Nephron (organoid): ENCODE data around the gene C11orf21.

Experiments used
- H3K27ac Mint-ChIP-seq, 3 experiments: 2 replicates each; pipeline ENCODE4 v1.8.0; 2020; ENCODE audit warnings: mixed read lengths in 3 of 3, mild to moderate bottlenecking in 2 of 3, moderate library complexity in 1 of 3
- H3K27me3 Mint-ChIP-seq: 2 replicates; pipeline ENCODE4 v1.8.0; 2021; ENCODE audit warnings: low read depth, mild to moderate bottlenecking, moderate library complexity, mixed read lengths
- H3K36me3 Mint-ChIP-seq: 2 replicates; pipeline ENCODE4 v1.8.0; 2020; ENCODE audit warnings: low read depth, mixed read lengths
- H3K4me1 Mint-ChIP-seq: 2 replicates; pipeline ENCODE4 v1.8.0; 2020; ENCODE audit warnings: mixed read lengths
- H3K4me3 Mint-ChIP-seq, 3 experiments: 2 replicates each; pipeline ENCODE4 v1.8.0; 2020; ENCODE audit warnings: mild to moderate bottlenecking in 3 of 3, mixed read lengths in 3 of 3, moderate library complexity in 2 of 3
- H3K9me3 Mint-ChIP-seq: 2 replicates; pipeline ENCODE4 v1.8.0; 2020; ENCODE audit warnings: mixed read lengths
- TF ChIP-seq, protein P1 (sequence below), 3 experiments: fragments of 200-600 bp; sonication (generic); IDR thresholded peaks; one replicate each; pipeline ENCODE4 v1.5.0; 2021; ENCODE audit warnings: antibody characterized with exemption in 3 of 3; ENCODE audit not compliant: unreplicated experiment in 3 of 3

C11orf21 gene

GRCh38 chr11:2314525-2315394 lies 13.0 kb upstream of the C11orf21 start:
- Mint-ChIP-seq H3K9me3 (peaks cover 3% of the 10 kb centered on the region), H3K27me3 (no peaks in the 10 kb centered on the region), H3K27ac (peak overlapping the region; percentile 86 to 97 (median 97)), H3K36me3 (no peaks in the 10 kb centered on the region), H3K4me3 (no peak overlapping the region), H3K4me1 (peaks cover 13% of the 10 kb centered on the region)
- TF ChIP-seq, protein P1, sequence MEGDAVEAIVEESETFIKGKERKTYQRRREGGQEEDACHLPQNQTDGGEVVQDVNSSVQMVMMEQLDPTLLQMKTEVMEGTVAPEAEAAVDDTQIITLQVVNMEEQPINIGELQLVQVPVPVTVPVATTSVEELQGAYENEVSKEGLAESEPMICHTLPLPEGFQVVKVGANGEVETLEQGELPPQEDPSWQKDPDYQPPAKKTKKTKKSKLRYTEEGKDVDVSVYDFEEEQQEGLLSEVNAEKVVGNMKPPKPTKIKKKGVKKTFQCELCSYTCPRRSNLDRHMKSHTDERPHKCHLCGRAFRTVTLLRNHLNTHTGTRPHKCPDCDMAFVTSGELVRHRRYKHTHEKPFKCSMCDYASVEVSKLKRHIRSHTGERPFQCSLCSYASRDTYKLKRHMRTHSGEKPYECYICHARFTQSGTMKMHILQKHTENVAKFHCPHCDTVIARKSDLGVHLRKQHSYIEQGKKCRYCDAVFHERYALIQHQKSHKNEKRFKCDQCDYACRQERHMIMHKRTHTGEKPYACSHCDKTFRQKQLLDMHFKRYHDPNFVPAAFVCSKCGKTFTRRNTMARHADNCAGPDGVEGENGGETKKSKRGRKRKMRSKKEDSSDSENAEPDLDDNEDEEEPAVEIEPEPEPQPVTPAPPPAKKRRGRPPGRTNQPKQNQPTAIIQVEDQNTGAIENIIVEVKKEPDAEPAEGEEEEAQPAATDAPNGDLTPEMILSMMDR (IDR thresholded peaks at IDR 0.05; ENCODE audit: unreplicated experiment in 3 of 3), result no peak

- Mint-ChIP-seq H3K4me1 (peaks cover 13% of the 10 kb centered on the region), H3K4me3 (no peak overlapping the region), H3K36me3 (no peaks in the 10 kb centered on the region), H3K27ac (peak overlapping the region in 2 of 3 experiments; percentile 97), H3K27me3 (no peaks in the 10 kb centered on the region), H3K9me3 (peaks cover 3% of the 10 kb centered on the region)
- TF ChIP-seq, protein P1 (IDR thresholded peaks at IDR 0.05; ENCODE audit: unreplicated experiment in 3 of 3), result no peak
These were observed 12.4 kb upstream of the C11orf21 start for GRCh38 chr11:2314136-2314524.

GRCh38 chr11:2313051-2313951 lies 11.6 kb upstream of the C11orf21 start:
- no peaks in the 10 kb centered on the region for H3K36me3 Mint-ChIP-seq
- TF ChIP-seq, protein P1 (IDR thresholded peaks at IDR 0.05; ENCODE audit: unreplicated experiment in 3 of 3), result no peak
- peaks cover 13% of the 10 kb centered on the region for H3K4me1 Mint-ChIP-seq
- peaks cover 3% of the 10 kb centered on the region for H3K9me3 Mint-ChIP-seq
- H3K27me3 Mint-ChIP-seq, result no peaks in the 10 kb centered on the region
- peak overlapping the region in 2 of 3 experiments; percentile 51 to 73 for H3K27ac Mint-ChIP-seq
- H3K4me3 Mint-ChIP-seq, result no peak overlapping the region

GRCh38 chr11:2312232-2313042 lies 10.7 kb upstream of the C11orf21 start:
- Mint-ChIP-seq H3K36me3 (no peaks in the 10 kb centered on the region), H3K4me3 (no peak overlapping the region), H3K27me3 (peaks cover 3% of the 10 kb centered on the region), H3K4me1 (peaks cover 17% of the 10 kb centered on the region), H3K27ac (peak overlapping the region in 2 of 3 experiments; percentile 71 to 80), H3K9me3 (no peaks in the 10 kb centered on the region)
- TF ChIP-seq, protein P1 (IDR thresholded peaks at IDR 0.05; ENCODE audit: unreplicated experiment in 3 of 3), result no peak

DNA sequence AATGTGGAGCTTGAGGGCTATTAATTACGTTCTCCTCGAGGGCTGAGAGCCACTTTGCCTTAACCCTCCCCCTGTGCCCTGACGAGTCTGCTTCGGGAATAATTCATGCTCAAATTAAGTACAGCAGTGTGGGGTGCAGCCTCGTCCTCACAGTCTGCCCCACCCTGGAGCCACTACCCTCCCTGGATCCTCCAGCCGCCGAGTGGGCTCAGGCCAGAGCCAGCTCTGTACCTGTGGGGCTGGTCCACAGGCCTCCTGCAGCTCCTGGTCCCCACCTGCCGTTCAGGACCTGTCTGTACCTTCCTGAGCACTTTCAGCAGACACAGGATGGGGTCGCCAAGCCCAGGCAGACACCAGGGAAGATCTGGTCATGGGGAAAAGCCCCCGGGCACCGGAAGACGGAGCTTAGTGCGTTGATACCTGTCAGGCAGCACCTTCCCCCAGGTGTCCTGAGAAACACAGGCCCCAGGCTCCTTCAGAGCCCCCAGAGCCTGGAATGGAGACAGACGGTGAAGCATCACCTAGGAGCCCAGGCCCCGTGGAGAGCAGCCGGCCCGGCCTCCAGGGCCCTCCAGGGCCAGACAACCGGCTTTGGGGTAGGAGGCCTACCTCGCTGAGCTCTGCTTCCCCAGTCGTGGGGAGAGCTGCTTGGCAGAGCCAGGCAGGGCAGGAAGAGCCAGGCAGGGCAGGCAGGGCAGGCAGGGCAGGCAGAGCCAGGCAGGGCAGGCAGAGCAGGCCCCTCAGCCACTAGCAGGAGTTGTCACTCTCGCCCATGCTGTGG lies 9.8 kb upstream of the C11orf21 start:
- Mint-ChIP-seq H3K4me1 (peaks cover 15% of the 10 kb centered on the region), H3K9me3 (no peaks in the 10 kb centered on the region), H3K36me3 (no peaks in the 10 kb centered on the region), H3K27me3 (peaks cover 3% of the 10 kb centered on the region), H3K27ac (peak overlapping the region; percentile 63 to 80 (median 78)), H3K4me3 (no peak overlapping the region)
- TF ChIP-seq, protein P1 (IDR thresholded peaks at IDR 0.05; ENCODE audit: unreplicated experiment in 3 of 3), result no peak
